Sigmoid colon (tissue), 4 donors: Measurements from ENCODE around the gene FAM228A.

ENCODE experiments used
- EP300 ChIP-seq, 4 donors: sonication (generic); formaldehyde crosslinking; IDR thresholded peaks; one replicate each; pipeline ENCODE4 v1.6.1; 2017; ENCODE audit warnings: antibody characterized with exemption in 4 of 4
- POLR2A ChIP-seq, 2 donors: fragments of 450-650 bp; IDR thresholded peaks; one replicate each; pipeline ENCODE4 v1.6.1; 2016; ENCODE audit warnings: antibody characterized with exemption in 2 of 2, mild to moderate bottlenecking in 2 of 2, moderate library complexity in 2 of 2
- TF ChIP-seq, protein P1 (sequence below), 4 experiments: fragments of 450-650 bp in 3 of 4; fragments of 200-600 bp in 1 of 4; IDR thresholded peaks; one replicate each; pipeline ENCODE4 v1.5.1; 2016 to 2019; ENCODE audit warnings: antibody characterized with exemption in 4 of 4, mild to moderate bottlenecking in 3 of 4, moderate library complexity in 2 of 4

GRCh38 chr2:24160761-24161160, 14.1 kb upstream of the FAM228A start:
- TF ChIP-seq, protein P1, sequence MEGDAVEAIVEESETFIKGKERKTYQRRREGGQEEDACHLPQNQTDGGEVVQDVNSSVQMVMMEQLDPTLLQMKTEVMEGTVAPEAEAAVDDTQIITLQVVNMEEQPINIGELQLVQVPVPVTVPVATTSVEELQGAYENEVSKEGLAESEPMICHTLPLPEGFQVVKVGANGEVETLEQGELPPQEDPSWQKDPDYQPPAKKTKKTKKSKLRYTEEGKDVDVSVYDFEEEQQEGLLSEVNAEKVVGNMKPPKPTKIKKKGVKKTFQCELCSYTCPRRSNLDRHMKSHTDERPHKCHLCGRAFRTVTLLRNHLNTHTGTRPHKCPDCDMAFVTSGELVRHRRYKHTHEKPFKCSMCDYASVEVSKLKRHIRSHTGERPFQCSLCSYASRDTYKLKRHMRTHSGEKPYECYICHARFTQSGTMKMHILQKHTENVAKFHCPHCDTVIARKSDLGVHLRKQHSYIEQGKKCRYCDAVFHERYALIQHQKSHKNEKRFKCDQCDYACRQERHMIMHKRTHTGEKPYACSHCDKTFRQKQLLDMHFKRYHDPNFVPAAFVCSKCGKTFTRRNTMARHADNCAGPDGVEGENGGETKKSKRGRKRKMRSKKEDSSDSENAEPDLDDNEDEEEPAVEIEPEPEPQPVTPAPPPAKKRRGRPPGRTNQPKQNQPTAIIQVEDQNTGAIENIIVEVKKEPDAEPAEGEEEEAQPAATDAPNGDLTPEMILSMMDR (IDR thresholded peaks at IDR 0.05): no peak
- no peak for TF ChIP-seq POLR2A (IDR thresholded peaks at IDR 0.05)
- TF ChIP-seq EP300 (IDR thresholded peaks at IDR 0.05): no peak
